Activated CD8-positive, alpha-beta memory T cell treated with anti-CD3 and anti-CD28 coated beads for 36 hours (primary cell): ENCODE data around the gene OR56B4. TPM values are rescaled to one million over a fixed set of nuclear protein-coding genes. Genes with fewer than 3 reads are reported as not detected.
"Not testable (repeated sequence)": the region's sequence is repeated elsewhere in the genome, so short reads cannot be mapped to it uniquely, and the experiment has no call there.

ENCODE experiments used
- CTCF ChIA-PET: fragments of 350-600 bp; sonication (Branson Sonifier 250); formaldehyde crosslinking; loops from one replicate; lab custom pipeline; 2021; ENCODE audit warnings: antibody characterized with exemption; lab: Charles Lee
- POLR2A ChIA-PET: fragments of 350-600 bp; sonication (Branson Sonifier 250); formaldehyde crosslinking; loops from one replicate; lab custom pipeline; 2021; ENCODE audit warnings: antibody characterized with exemption; lab: Charles Lee
- total RNA-seq, 2 experiments: library from RNA; stranded (reverse); gene quantifications; one replicate each; pipeline ENCODE4 v1.2.3, GENCODE V29; 2021

Gene OR56B4
- total RNA-seq, 2 experiments from 2014 or later = not detected

- ChIA-PET POLR2A (no interaction called here), CTCF (interaction anchor here (0.5 kb wide), 1 partner anchor 150 kb away, joined by 3 read pairs; no protein-coding TSS in a partner anchor)
These were observed 35.5 kb downstream of the OR56B4 start for GRCh38 chr11:6142936-6143335.

GRCh38 chr11:6143737-6144136 is 36.3 kb downstream of the OR56B4 start:
- POLR2A ChIA-PET, CTCF ChIA-PET: not testable (repeated sequence)

- POLR2A ChIA-PET = no interaction called here
- CTCF ChIA-PET = no interaction called here
These were observed 43.6 kb downstream of the OR56B4 start for GRCh38 chr11:6151117-6151516.

GRCh38 chr11:6152126-6152525 is 44.6 kb downstream of the OR56B4 start:
- ChIA-PET POLR2A (no interaction called here), CTCF (no interaction called here)

GRCh38 chr11:6156628-6157359 is 49.3 kb downstream of the OR56B4 start:
- ChIA-PET CTCF (no interaction called here), POLR2A (no interaction called here)

Other genes with a start within 250 kb of the OR56B4 start
- not detected for gene OR52E8, start 250.0 kb upstream of the OR56B4 start, total RNA-seq
- not detected for gene OR52E4, start 227.1 kb upstream of the OR56B4 start, total RNA-seq
- not detected for gene OR52E5, start 214.5 kb upstream of the OR56B4 start, total RNA-seq
- gene OR56A3, start 165.4 kb upstream of the OR56B4 start, total RNA-seq = not detected
- not detected for gene OR56A5, start 139.2 kb upstream of the OR56B4 start, total RNA-seq
- not detected for gene OR52L1, start 120.7 kb upstream of the OR56B4 start, total RNA-seq
- gene OR56A4, start 100.7 kb upstream of the OR56B4 start, total RNA-seq = not detected
- not detected for gene OR56A1, start 76.9 kb upstream of the OR56B4 start, total RNA-seq
- gene OR52B2, start 62.6 kb downstream of the OR56B4 start, total RNA-seq = not detected
- gene OR52W1, start 91.5 kb downstream of the OR56B4 start, total RNA-seq = not detected
- gene C11orf42, start 97.9 kb downstream of the OR56B4 start, total RNA-seq = not detected
- 10 to 100 TPM; 17.7 to 17.8 TPM for gene FHIP1B, start 127.0 kb downstream of the OR56B4 start, total RNA-seq
- gene CNGA4, start 131.4 kb downstream of the OR56B4 start, total RNA-seq = not detected
- gene CCKBR, start 152.2 kb downstream of the OR56B4 start, total RNA-seq = not detected
- 10 to 100 TPM; 45.0 to 45.3 TPM for gene CAVIN3, start 212.8 kb downstream of the OR56B4 start, total RNA-seq